ENCODE measurements around the gene SBK3. TPM values are rescaled to one million over a fixed set of nuclear protein-coding genes. Genes with fewer than 3 reads are reported as not detected.

The SBK3 gene
- total and polyA plus RNA-seq, 3 donors from 2014 or later, result 0.34 to 0.81 (median 0.39) TPM

DNA sequence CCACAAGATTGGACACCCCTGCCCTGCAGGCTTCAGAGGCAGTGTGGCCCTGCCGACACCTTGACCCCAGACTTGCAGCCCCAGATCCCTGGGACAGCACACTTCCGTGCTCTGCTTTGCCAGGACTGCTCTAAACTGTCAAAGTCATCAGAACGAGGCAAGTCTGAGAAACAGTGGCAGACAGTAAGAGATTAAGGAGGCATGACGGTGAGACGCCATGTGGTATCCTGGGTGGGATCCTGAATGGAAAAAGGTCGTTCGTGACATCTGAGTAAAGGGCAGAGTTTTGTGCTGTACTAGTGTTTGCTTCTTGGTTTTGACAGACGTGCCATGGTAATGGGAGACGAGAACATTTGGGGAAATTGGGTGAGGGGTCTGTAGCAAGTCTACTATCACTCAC, 21.5 kb upstream of the SBK3 start:
- intact Hi-C loops (cut with DNase I; ENCODE audit: low total_unique reads), result no loop called here
- WGBS, 2 donors, result 44 to 52% methylated on average over 9 of the region's 9 CpGs
- no peaks in the 10 kb centered on the region for H3K27me3 ChIP-seq
- H3K4me3 ChIP-seq, result no peak overlapping the region
- no peaks in the 10 kb centered on the region for H3K4me1 ChIP-seq
- no peak for DNase-seq
- no peak for TF ChIP-seq POLR2A (IDR thresholded peaks at IDR 0.05)
- TF ChIP-seq, protein P1, sequence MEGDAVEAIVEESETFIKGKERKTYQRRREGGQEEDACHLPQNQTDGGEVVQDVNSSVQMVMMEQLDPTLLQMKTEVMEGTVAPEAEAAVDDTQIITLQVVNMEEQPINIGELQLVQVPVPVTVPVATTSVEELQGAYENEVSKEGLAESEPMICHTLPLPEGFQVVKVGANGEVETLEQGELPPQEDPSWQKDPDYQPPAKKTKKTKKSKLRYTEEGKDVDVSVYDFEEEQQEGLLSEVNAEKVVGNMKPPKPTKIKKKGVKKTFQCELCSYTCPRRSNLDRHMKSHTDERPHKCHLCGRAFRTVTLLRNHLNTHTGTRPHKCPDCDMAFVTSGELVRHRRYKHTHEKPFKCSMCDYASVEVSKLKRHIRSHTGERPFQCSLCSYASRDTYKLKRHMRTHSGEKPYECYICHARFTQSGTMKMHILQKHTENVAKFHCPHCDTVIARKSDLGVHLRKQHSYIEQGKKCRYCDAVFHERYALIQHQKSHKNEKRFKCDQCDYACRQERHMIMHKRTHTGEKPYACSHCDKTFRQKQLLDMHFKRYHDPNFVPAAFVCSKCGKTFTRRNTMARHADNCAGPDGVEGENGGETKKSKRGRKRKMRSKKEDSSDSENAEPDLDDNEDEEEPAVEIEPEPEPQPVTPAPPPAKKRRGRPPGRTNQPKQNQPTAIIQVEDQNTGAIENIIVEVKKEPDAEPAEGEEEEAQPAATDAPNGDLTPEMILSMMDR (IDR thresholded peaks at IDR 0.05), result no peak
- no peaks in the 10 kb centered on the region for H3K36me3 ChIP-seq (ENCODE audit: low read depth, missing control alignments)
- H3K27ac ChIP-seq, result no peak overlapping the region
- no peaks in the 10 kb centered on the region for H3K9me3 ChIP-seq

GRCh38 chr19:55563261-55563690, 17.9 kb upstream of the SBK3 start:
- H3K9me3 ChIP-seq, result no peaks in the 10 kb centered on the region
- intact Hi-C loops (cut with DNase I; ENCODE audit: low total_unique reads), result no loop called here
- TF ChIP-seq, protein P1 (IDR thresholded peaks at IDR 0.05), result no peak
- no peak for TF ChIP-seq POLR2A (IDR thresholded peaks at IDR 0.05)
- 51 to 62% methylated on average over 12 of the region's 12 CpGs for WGBS, 2 donors
- H3K36me3 ChIP-seq (ENCODE audit: low read depth, missing control alignments), result no peaks in the 10 kb centered on the region
- no peaks in the 10 kb centered on the region for H3K4me1 ChIP-seq
- DNase-seq, result peak; percentile 40
- H3K4me3 ChIP-seq, result no peak overlapping the region
- no peak overlapping the region for H3K27ac ChIP-seq
- H3K27me3 ChIP-seq, result no peaks in the 10 kb centered on the region

GRCh38 chr19:55559684-55560083, 14.3 kb upstream of the SBK3 start:
- Histone ChIP-seq H3K9me3 (no peaks in the 10 kb centered on the region), H3K36me3 (ENCODE audit: low read depth, missing control alignments) (no peaks in the 10 kb centered on the region), H3K27me3 (no peaks in the 10 kb centered on the region), H3K4me3 (no peak overlapping the region), H3K27ac (no peak overlapping the region), H3K4me1 (no peaks in the 10 kb centered on the region)
- DNase-seq, result no peak
- TF ChIP-seq, protein P1 (IDR thresholded peaks at IDR 0.05), result no peak
- TF ChIP-seq POLR2A (IDR thresholded peaks at IDR 0.05), result no peak
- intact Hi-C loops (cut with DNase I; ENCODE audit: low total_unique reads), result no loop called here
- 92% methylated on average over 6 to 9 of the region's 9 CpGs for WGBS, 2 donors

GRCh38 chr19:55554741-55555152, 9.4 kb upstream of the SBK3 start:
- no peak overlapping the region for H3K4me3 ChIP-seq
- 71 to 79% methylated on average over 8 of the region's 8 CpGs for WGBS, 2 donors

GRCh38 chr19:55554302-55554701, 9.0 kb upstream of the SBK3 start:
- Histone ChIP-seq H3K27ac (no peak overlapping the region), H3K27me3 (no peaks in the 10 kb centered on the region), H3K9me3 (no peaks in the 10 kb centered on the region), H3K36me3 (ENCODE audit: low read depth, missing control alignments) (no peaks in the 10 kb centered on the region), H3K4me1 (no peaks in the 10 kb centered on the region), H3K4me3 (no peak overlapping the region)
- WGBS, 2 donors, result 92 to 94% methylated on average over 9 of the region's 9 CpGs
- TF ChIP-seq, protein P1 (IDR thresholded peaks at IDR 0.05), result no peak
- TF ChIP-seq POLR2A (IDR thresholded peaks at IDR 0.05), result no peak
- DNase-seq, result no peak
- intact Hi-C loops (cut with DNase I; ENCODE audit: low total_unique reads), result no loop called here

More at GRCh38 chr19:55554741-55555152, 9.4 kb upstream of the SBK3 start:
- no peak overlapping the region for H3K27ac ChIP-seq
- H3K4me1 ChIP-seq, result no peaks in the 10 kb centered on the region
- no peaks in the 10 kb centered on the region for H3K9me3 ChIP-seq
- H3K27me3 ChIP-seq, result no peaks in the 10 kb centered on the region
- intact Hi-C loops (cut with DNase I; ENCODE audit: low total_unique reads), result no loop called here
- DNase-seq, result no peak
- TF ChIP-seq, protein P1 (IDR thresholded peaks at IDR 0.05), result no peak
- no peak for TF ChIP-seq POLR2A (IDR thresholded peaks at IDR 0.05)
- no peaks in the 10 kb centered on the region for H3K36me3 ChIP-seq (ENCODE audit: low read depth, missing control alignments)

Measured in testis (tissue), 3 donors.